K562 (cell line): ENCODE results near the gene RASGEF1C. TPM values are rescaled to one million over a fixed set of nuclear protein-coding genes. Genes with fewer than 3 reads are reported as not detected.

Experiments
- CBFA2T2 ChIP-seq: fragments of 450-650 bp; conservative IDR thresholded peaks from 2 replicates; pipeline ENCODE4 v1.6.1; 2017; ENCODE audit warnings: mild to moderate bottlenecking
- CBFB ChIP-seq: sonication (generic); formaldehyde crosslinking; IDR thresholded peaks from 2 replicates; pipeline ENCODE4 v1.4.0; 2020; ENCODE audit warnings: mild to moderate bottlenecking, missing genetic modification reagents
- CTBP1 ChIP-seq: fragments of 450-650 bp; IDR thresholded peaks from 2 replicates; pipeline ENCODE4 v1.6.1; 2016; ENCODE audit warnings: borderline replicate concordance
- EP300 ChIP-seq: IDR thresholded peaks from 2 replicates; pipeline ENCODE4 v1.6.1; 2012; ENCODE audit warnings: low read length, improper control_type of control experiment
- HMGN3 ChIP-seq: IDR thresholded peaks from 2 replicates; pipeline ENCODE4 v1.6.1; 2011; ENCODE audit warnings: borderline replicate concordance, low read depth, mild to moderate bottlenecking, mixed read lengths, low read length; ENCODE audit not compliant: insufficient read length; ENCODE audit errors: extremely low read depth
- MCM3 ChIP-seq: fragments of 450-650 bp; IDR thresholded peaks from 2 replicates; pipeline ENCODE4 v1.6.1; 2016
- MCM7 ChIP-seq, 2 experiments: fragments of 450-650 bp; IDR thresholded peaks; 2 replicates each; pipeline ENCODE4 v1.6.1; 2016 to 2018
- MXD1 ChIP-seq: fragments of 250-450 bp; sonication (Bioruptor Pico); IDR thresholded peaks from 2 replicates; pipeline ENCODE4 v1.8.0; 2021; ENCODE audit warnings: borderline replicate concordance, mild to moderate bottlenecking, moderate library complexity; ENCODE audit not compliant: poor library complexity, severe bottlenecking
- NELFE ChIP-seq: IDR thresholded peaks from 2 replicates; pipeline ENCODE4 v1.6.1; 2011; ENCODE audit warnings: mild to moderate bottlenecking; ENCODE audit not compliant: insufficient read depth, insufficient read length
- NUFIP1 ChIP-seq: fragments of 450-650 bp; IDR thresholded peaks from 2 replicates; pipeline ENCODE4 v1.6.1; 2018; ENCODE audit not compliant: partially characterized antibody
- OTX1 ChIP-seq: fragments of 450-650 bp; formaldehyde crosslinking; IDR thresholded peaks from 2 replicates; pipeline ENCODE4 v1.4.0; 2022; ENCODE audit warnings: mild to moderate bottlenecking
- POLR2H ChIP-seq: IDR thresholded peaks from 2 replicates; pipeline ENCODE4 v1.6.1; 2016; ENCODE audit warnings: missing genetic modification characterization, low read depth, mild to moderate bottlenecking, control low read depth, missing compliant biosample characterization, moderate library complexity
- RBFOX2 ChIP-seq: fragments of 200-400 bp; formaldehyde crosslinking; IDR thresholded peaks from 2 replicates; pipeline ENCODE4 v1.6.1; 2017; ENCODE audit warnings: low read depth, mild to moderate bottlenecking, low read length, moderate library complexity
- SIRT6 ChIP-seq: IDR thresholded peaks from one replicate; pipeline ENCODE4 v1.6.1; 2012; ENCODE audit warnings: low read depth, mild to moderate bottlenecking, control low read depth, inconsistent platforms, low read length, moderate library complexity
- SNIP1 ChIP-seq: fragments of 450-650 bp; IDR thresholded peaks from 2 replicates; pipeline ENCODE4 v1.7.1; 2017; ENCODE audit warnings: low read depth, mild to moderate bottlenecking
- SOX6 ChIP-seq: fragments of 450-650 bp; IDR thresholded peaks from 2 replicates; pipeline ENCODE4 v1.6.1; 2014; ENCODE audit warnings: mild to moderate bottlenecking
- TBP ChIP-seq: optimal IDR thresholded peaks from 2 replicates; pipeline ENCODE3; 2011; ENCODE audit warnings: low read depth, low read length, improper control_type of control experiment
- ZBED1 ChIP-seq: IDR thresholded peaks from 2 replicates; pipeline ENCODE4 v1.6.1; 2014
- ZNF140 ChIP-seq: fragments of 250-450 bp; sonication (Bioruptor Pico); IDR thresholded peaks from 2 replicates; pipeline ENCODE4 v1.8.0; 2021; ENCODE audit warnings: moderate library complexity, mild to moderate bottlenecking, inconsistent platforms
- ZNF639 ChIP-seq, 2 experiments: fragments of 200-800 bp in 1 of 2; sonication (Bioruptor generic) in 1 of 2; sonication (generic) in 1 of 2; formaldehyde crosslinking in 1 of 2; IDR thresholded peaks in 1 of 2; conservative IDR thresholded peaks in 1 of 2; 2 replicates each; pipeline versions ENCODE4 v1.5.0 to v1.6.1; 2016 to 2020; ENCODE audit warnings: missing compliant biosample characterization in 1 of 2, missing genetic modification characterization in 1 of 2, missing genetic modification reagents in 1 of 2
- ZNF695 ChIP-seq: fragments of 450-650 bp; formaldehyde crosslinking; IDR thresholded peaks from 2 replicates; pipeline ENCODE4 v1.4.0; 2020; ENCODE audit warnings: mild to moderate bottlenecking, moderate library complexity
- ZNF696 ChIP-seq: fragments of 250-450 bp; sonication (Bioruptor Pico); conservative IDR thresholded peaks from 2 replicates; pipeline ENCODE4 v1.4.0; 2020; ENCODE audit warnings: mild to moderate bottlenecking, moderate library complexity
- ZNF740 ChIP-seq, 3 experiments: fragments of 200-800 bp in 1 of 3; sonication (Bioruptor generic) in 1 of 3; sonication (generic) in 1 of 3; formaldehyde crosslinking in 1 of 3; IDR thresholded peaks; 2 replicates each; pipeline versions ENCODE4 v1.6.1 to v1.8.0; 2016 to 2022; ENCODE audit warnings: mild to moderate bottlenecking in 2 of 3, missing compliant biosample characterization in 2 of 3, missing genetic modification characterization in 2 of 3, missing genetic modification reagents in 1 of 3
- polyA plus RNA-seq, 8 experiments: library from polyadenylated mRNA; depleted of rRNA in 4 of 8; stranded (reverse) in 5 of 8; unstranded in 3 of 8; fragments of >200 nt; fragmentation: Nextera tagmentation in 2 of 8; fragmentation: Illumina TruSeq in 1 of 8; extraction: Ambion mirVana in 2 of 8; extraction: Trizol in 1 of 8; gene quantifications; 2 replicates each; pipeline versions ENCODE4 v1.2.1 to v1.2.3, GENCODE V29; 2011 to 2014; ENCODE audit warnings: inconsistent platforms in 1 of 8, missing spikeins in 1 of 8
- total RNA-seq, 7 experiments: library from RNA; depleted of rRNA in 6 of 7; stranded (reverse); fragments of >200 nt in 6 of 7; fragmentation: Illumina TruSeq in 2 of 7; extraction: Trizol in 2 of 7; gene quantifications; 2 replicates each; pipeline versions ENCODE4 v1.2.1 to v1.2.3, GENCODE V29; 2011 to 2021; ENCODE audit warnings: low replicate concordance in 1 of 7
- TF ChIP-seq, protein P1 (sequence below): fragments of 250-450 bp; sonication (Bioruptor Pico); IDR thresholded peaks from 2 replicates; pipeline ENCODE4 v1.8.0; 2021; ENCODE audit warnings: moderate library complexity, mild to moderate bottlenecking, inconsistent platforms

The RASGEF1C gene
- total and polyA plus RNA-seq, 9 of the 15 experiments (the other 6 are each of a cell fraction or from before 2014, with no cell fraction given): 0.04 to 1.1 (median 0.21) TPM; not detected in 4

GRCh38 chr5:180090098-180090768 lies 118.8 kb downstream of the RASGEF1C start (continued):
- peak; percentile 62; the same call in 1 of the 2 replicates for TF ChIP-seq CTBP1
- TF ChIP-seq CBFA2T2: no peak
- no peak for TF ChIP-seq MCM7 (IDR thresholded peaks at IDR 0.05)
- TF ChIP-seq ZNF140 (CRISPR knock-in tag): no peak
- TF ChIP-seq SNIP1: no peak
- no peak for TF ChIP-seq MCM3
- TF ChIP-seq OTX1: no peak
- TF ChIP-seq ZBED1: no peak
- no peak for TF ChIP-seq NELFE
- no peak for TF ChIP-seq NUFIP1
- no peak for TF ChIP-seq CBFB (CRISPR knock-in tag)
- no peak for TF ChIP-seq SIRT6
- TF ChIP-seq SOX6: no peak; the same call in 1 of the 2 replicates
- TF ChIP-seq ZNF696 (CRISPR knock-in tag): no peak
- no peak for TF ChIP-seq ZNF639 (CRISPR knock-in tag; conservative IDR thresholded peaks at IDR 0.05 in 1 of 2, IDR thresholded peaks at IDR 0.05 in 1 of 2)
- no peak for TF ChIP-seq ZNF740 (CRISPR knock-in tag; IDR thresholded peaks at IDR 0.05)
- no peak for TF ChIP-seq ZNF740 (tag; IDR thresholded peaks at IDR 0.05)
- TF ChIP-seq, protein P1, sequence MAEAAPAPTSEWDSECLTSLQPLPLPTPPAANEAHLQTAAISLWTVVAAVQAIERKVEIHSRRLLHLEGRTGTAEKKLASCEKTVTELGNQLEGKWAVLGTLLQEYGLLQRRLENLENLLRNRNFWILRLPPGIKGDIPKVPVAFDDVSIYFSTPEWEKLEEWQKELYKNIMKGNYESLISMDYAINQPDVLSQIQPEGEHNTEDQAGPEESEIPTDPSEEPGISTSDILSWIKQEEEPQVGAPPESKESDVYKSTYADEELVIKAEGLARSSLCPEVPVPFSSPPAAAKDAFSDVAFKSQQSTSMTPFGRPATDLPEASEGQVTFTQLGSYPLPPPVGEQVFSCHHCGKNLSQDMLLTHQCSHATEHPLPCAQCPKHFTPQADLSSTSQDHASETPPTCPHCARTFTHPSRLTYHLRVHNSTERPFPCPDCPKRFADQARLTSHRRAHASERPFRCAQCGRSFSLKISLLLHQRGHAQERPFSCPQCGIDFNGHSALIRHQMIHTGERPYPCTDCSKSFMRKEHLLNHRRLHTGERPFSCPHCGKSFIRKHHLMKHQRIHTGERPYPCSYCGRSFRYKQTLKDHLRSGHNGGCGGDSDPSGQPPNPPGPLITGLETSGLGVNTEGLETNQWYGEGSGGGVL (CRISPR knock-in tag): no peak
- TF ChIP-seq RBFOX2: no peak
- TF ChIP-seq POLR2H: no peak
- TF ChIP-seq TBP: no peak
- peak; percentile 40 for TF ChIP-seq HMGN3
- no peak for TF ChIP-seq EP300
- TF ChIP-seq MXD1 (CRISPR knock-in tag): no peak
- no peak for TF ChIP-seq ZNF695
